Measurements from ENCODE around the gene ICA1L. TPM values are rescaled to one million over a fixed set of nuclear protein-coding genes. Genes with fewer than 3 reads are reported as not detected.

Gene ICA1L
- total RNA-seq, 1 experiment from 2014 or later, result 6.4 TPM

DNA sequence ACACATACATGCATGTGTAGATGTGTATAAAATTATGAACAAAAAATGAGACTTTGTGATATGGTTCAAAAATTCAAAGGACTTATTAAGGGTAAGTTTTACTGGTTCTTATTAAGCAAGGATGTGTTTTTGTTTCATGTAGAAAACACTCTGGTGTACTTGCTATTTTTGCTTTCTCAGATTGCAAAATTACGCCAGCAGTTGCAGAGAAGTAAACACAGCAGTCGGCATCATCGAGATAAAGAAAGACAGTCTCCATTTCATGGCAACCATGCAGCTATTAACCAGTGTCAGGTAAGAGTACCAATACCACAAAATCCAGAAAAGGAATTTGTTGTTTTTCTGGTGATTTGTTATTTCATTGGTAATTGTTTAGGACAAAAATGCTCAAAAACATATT, 145.5 kb downstream of the ICA1L start:
- H3K4me1 ChIP-seq (ENCODE audit: control insufficient read depth, insufficient read depth, low read length), result no peaks in the 10 kb centered on the region
- no TSS peak for BruUV-seq (replicated peaks)
- intact Hi-C loops (cut with micrococcal nuclease; ENCODE audit: unreplicated experiment), result no loop called here
- no peaks in the 10 kb centered on the region for H3K9me3 ChIP-seq (ENCODE audit: control insufficient read depth, insufficient read depth, low read depth, low read length)
- H3K27me3 ChIP-seq (ENCODE audit: control insufficient read depth, insufficient read depth, low read length), result no peaks in the 10 kb centered on the region
- H3K27ac ChIP-seq (ENCODE audit: low read length), result no peak overlapping the region
- no peak for TF ChIP-seq TCF7L2 (IDR thresholded peaks at IDR 0.05; ENCODE audit: low read depth, low read length)
- TF ChIP-seq, protein P1, sequence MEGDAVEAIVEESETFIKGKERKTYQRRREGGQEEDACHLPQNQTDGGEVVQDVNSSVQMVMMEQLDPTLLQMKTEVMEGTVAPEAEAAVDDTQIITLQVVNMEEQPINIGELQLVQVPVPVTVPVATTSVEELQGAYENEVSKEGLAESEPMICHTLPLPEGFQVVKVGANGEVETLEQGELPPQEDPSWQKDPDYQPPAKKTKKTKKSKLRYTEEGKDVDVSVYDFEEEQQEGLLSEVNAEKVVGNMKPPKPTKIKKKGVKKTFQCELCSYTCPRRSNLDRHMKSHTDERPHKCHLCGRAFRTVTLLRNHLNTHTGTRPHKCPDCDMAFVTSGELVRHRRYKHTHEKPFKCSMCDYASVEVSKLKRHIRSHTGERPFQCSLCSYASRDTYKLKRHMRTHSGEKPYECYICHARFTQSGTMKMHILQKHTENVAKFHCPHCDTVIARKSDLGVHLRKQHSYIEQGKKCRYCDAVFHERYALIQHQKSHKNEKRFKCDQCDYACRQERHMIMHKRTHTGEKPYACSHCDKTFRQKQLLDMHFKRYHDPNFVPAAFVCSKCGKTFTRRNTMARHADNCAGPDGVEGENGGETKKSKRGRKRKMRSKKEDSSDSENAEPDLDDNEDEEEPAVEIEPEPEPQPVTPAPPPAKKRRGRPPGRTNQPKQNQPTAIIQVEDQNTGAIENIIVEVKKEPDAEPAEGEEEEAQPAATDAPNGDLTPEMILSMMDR (IDR thresholded peaks at IDR 0.05), result no peak
- TF ChIP-seq SIN3A (IDR thresholded peaks at IDR 0.05; ENCODE audit: borderline replicate concordance, insufficient read depth, low read depth, low read length), result no peak
- TF ChIP-seq, protein P2, sequence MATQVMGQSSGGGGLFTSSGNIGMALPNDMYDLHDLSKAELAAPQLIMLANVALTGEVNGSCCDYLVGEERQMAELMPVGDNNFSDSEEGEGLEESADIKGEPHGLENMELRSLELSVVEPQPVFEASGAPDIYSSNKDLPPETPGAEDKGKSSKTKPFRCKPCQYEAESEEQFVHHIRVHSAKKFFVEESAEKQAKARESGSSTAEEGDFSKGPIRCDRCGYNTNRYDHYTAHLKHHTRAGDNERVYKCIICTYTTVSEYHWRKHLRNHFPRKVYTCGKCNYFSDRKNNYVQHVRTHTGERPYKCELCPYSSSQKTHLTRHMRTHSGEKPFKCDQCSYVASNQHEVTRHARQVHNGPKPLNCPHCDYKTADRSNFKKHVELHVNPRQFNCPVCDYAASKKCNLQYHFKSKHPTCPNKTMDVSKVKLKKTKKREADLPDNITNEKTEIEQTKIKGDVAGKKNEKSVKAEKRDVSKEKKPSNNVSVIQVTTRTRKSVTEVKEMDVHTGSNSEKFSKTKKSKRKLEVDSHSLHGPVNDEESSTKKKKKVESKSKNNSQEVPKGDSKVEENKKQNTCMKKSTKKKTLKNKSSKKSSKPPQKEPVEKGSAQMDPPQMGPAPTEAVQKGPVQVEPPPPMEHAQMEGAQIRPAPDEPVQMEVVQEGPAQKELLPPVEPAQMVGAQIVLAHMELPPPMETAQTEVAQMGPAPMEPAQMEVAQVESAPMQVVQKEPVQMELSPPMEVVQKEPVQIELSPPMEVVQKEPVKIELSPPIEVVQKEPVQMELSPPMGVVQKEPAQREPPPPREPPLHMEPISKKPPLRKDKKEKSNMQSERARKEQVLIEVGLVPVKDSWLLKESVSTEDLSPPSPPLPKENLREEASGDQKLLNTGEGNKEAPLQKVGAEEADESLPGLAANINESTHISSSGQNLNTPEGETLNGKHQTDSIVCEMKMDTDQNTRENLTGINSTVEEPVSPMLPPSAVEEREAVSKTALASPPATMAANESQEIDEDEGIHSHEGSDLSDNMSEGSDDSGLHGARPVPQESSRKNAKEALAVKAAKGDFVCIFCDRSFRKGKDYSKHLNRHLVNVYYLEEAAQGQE (IDR thresholded peaks at IDR 0.05; ENCODE audit: insufficient read depth in 1 of 2, low read depth in 2 of 2, low read length in 1 of 2), result no peak
- no peak for TF ChIP-seq POLR2AphosphoS5 (IDR thresholded peaks at IDR 0.05; ENCODE audit: low read depth, low read length)
- no peaks in the 10 kb centered on the region for H3K36me3 ChIP-seq (ENCODE audit: control insufficient read depth, insufficient read depth, low read length)
- ChIA-PET POLR2A (no interaction called here), CTCF (no interaction called here)
- in situ Hi-C loops (cut with HindIII; ENCODE audit: low pct_unique_long_range_greater_than_20kb, low sequenced_read_pairs), result no loop called here
- no peak for ATAC-seq
- no peak for DNase-seq (ENCODE audit: low read depth, low spot score)
- no peak overlapping the region for H3K4me3 ChIP-seq (ENCODE audit: low read depth in 2 of 2, low read length in 2 of 2)

DNA sequence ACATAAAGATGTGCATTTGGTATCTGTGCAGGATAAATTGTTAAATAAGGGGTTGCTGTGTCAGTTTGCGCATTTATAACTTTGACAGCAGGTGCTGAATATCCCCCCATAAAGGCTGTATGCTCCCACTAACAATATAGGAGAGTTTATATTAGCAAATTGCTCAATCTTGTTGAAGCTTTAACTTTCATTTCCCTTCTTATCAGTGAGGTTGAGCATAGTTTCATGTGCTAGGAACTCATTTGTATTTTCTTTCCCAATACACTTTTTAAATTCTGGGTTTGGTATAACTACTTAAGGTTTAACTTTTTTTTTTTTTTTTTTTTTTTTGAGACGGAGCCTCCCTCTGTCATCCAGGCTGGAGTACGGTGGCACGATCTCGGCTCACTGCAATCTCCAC, 147.8 kb downstream of the ICA1L start:
- Histone ChIP-seq H3K27ac (ENCODE audit: low read length) (no peak overlapping the region), H3K4me3 (ENCODE audit: low read depth in 2 of 2, low read length in 2 of 2) (no peak overlapping the region), H3K4me1 (ENCODE audit: control insufficient read depth, insufficient read depth, low read length) (peaks cover 2% of the 10 kb centered on the region; the same call in 1 of the 2 replicates), H3K27me3 (ENCODE audit: control insufficient read depth, insufficient read depth, low read length) (no peaks in the 10 kb centered on the region), H3K9me3 (ENCODE audit: control insufficient read depth, insufficient read depth, low read depth, low read length) (no peaks in the 10 kb centered on the region), H3K36me3 (ENCODE audit: control insufficient read depth, insufficient read depth, low read length) (no peaks in the 10 kb centered on the region)
- intact Hi-C loops (cut with micrococcal nuclease; ENCODE audit: unreplicated experiment) (no loop called here), in situ Hi-C loops (cut with HindIII; ENCODE audit: low pct_unique_long_range_greater_than_20kb, low sequenced_read_pairs) (no loop called here)
- TF ChIP-seq TCF7L2 (IDR thresholded peaks at IDR 0.05; ENCODE audit: low read depth, low read length) (no peak), SIN3A (IDR thresholded peaks at IDR 0.05; ENCODE audit: borderline replicate concordance, insufficient read depth, low read depth, low read length) (no peak), POLR2AphosphoS5 (IDR thresholded peaks at IDR 0.05; ENCODE audit: low read depth, low read length) (no peak)
- TF ChIP-seq, protein P1 (IDR thresholded peaks at IDR 0.05), result no peak
- TF ChIP-seq, protein P2 (IDR thresholded peaks at IDR 0.05; ENCODE audit: insufficient read depth in 1 of 2, low read depth in 2 of 2, low read length in 1 of 2), result no peak
- ChIA-PET POLR2A (no interaction called here), CTCF (no interaction called here)
- DNase-seq (ENCODE audit: low read depth, low spot score), result no peak
- no peak for ATAC-seq
- no TSS peak for BruUV-seq (replicated peaks)

Other genes starting within 250 kb of the ICA1L start
- gene FAM117B, start 236.8 kb downstream of the ICA1L start, total RNA-seq (2021; ENCODE audit: unreplicated experiment), result 7.8 TPM
- gene WDR12, start 39.9 kb upstream of the ICA1L start, total RNA-seq (2021; ENCODE audit: unreplicated experiment), result 100 TPM
- gene CARF, start 40.5 kb upstream of the ICA1L start, total RNA-seq (2021; ENCODE audit: unreplicated experiment), result 8.0 TPM
- 26.1 TPM for gene NBEAL1, start 143.1 kb upstream of the ICA1L start, total RNA-seq (2021; ENCODE audit: unreplicated experiment)

Measured in Panc1 (cell line).